ENCODE measurements around the gene NMRAL1. TPM values are rescaled to one million over a fixed set of nuclear protein-coding genes. Genes with fewer than 3 reads are reported as not detected.

Gene NMRAL1
- total and polyA plus RNA-seq, 10 of the 15 experiments (the other 5 are each of a cell fraction or from before 2014, with no cell fraction given) = 4.8 to 102 (median 62.5) TPM

DNA sequence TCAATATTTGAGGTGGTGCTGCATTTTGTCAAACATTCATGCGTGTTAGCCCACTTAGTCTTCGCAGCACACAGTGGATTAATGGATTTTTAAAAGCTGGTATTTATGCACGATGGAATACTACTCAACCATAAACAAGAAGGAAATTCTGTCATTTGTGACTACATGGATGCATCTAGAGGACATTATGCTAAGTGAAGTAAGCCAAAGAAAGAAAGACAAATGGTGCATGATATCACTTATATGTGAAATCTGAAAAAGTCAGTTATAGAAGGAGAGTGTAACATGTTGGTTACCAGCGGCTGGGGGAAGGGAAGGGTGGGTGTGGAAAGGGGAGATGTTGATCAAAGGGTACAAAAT, 24.8 kb upstream of the NMRAL1 start:
- TF ChIP-seq ATF2 (IDR thresholded peaks at IDR 0.05; ENCODE audit: low read length) (no peak), EP300 (IDR thresholded peaks at IDR 0.05; ENCODE audit: borderline replicate concordance in 1 of 2, control insufficient read depth in 1 of 2, low read depth in 2 of 2, low read length in 2 of 2) (no peak), EED (IDR thresholded peaks at IDR 0.05; ENCODE audit: low read depth) (no peak), E2F4 (IDR thresholded peaks at IDR 0.05; ENCODE audit: low read depth, low read length) (no peak), RAD21 (IDR thresholded peaks at IDR 0.05; ENCODE audit: insufficient read depth, low read depth, low read length) (no peak), MEF2A (IDR thresholded peaks at IDR 0.05; ENCODE audit: insufficient read depth, low read depth, low read length) (no peak), PML (IDR thresholded peaks at IDR 0.05; ENCODE audit: low read length) (no peak)
- TF ChIP-seq, protein P1, sequence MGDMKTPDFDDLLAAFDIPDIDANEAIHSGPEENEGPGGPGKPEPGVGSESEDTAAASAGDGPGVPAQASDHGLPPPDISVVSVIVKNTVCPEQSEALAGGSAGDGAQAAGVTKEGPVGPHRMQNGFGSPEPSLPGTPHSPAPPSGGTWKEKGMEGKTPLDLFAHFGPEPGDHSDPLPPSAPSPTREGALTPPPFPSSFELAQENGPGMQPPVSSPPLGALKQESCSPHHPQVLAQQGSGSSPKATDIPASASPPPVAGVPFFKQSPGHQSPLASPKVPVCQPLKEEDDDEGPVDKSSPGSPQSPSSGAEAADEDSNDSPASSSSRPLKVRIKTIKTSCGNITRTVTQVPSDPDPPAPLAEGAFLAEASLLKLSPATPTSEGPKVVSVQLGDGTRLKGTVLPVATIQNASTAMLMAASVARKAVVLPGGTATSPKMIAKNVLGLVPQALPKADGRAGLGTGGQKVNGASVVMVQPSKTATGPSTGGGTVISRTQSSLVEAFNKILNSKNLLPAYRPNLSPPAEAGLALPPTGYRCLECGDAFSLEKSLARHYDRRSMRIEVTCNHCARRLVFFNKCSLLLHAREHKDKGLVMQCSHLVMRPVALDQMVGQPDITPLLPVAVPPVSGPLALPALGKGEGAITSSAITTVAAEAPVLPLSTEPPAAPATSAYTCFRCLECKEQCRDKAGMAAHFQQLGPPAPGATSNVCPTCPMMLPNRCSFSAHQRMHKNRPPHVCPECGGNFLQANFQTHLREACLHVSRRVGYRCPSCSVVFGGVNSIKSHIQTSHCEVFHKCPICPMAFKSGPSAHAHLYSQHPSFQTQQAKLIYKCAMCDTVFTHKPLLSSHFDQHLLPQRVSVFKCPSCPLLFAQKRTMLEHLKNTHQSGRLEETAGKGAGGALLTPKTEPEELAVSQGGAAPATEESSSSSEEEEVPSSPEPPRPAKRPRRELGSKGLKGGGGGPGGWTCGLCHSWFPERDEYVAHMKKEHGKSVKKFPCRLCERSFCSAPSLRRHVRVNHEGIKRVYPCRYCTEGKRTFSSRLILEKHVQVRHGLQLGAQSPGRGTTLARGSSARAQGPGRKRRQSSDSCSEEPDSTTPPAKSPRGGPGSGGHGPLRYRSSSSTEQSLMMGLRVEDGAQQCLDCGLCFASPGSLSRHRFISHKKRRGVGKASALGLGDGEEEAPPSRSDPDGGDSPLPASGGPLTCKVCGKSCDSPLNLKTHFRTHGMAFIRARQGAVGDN (IDR thresholded peaks at IDR 0.05) = no peak
- TF ChIP-seq, protein P2, sequence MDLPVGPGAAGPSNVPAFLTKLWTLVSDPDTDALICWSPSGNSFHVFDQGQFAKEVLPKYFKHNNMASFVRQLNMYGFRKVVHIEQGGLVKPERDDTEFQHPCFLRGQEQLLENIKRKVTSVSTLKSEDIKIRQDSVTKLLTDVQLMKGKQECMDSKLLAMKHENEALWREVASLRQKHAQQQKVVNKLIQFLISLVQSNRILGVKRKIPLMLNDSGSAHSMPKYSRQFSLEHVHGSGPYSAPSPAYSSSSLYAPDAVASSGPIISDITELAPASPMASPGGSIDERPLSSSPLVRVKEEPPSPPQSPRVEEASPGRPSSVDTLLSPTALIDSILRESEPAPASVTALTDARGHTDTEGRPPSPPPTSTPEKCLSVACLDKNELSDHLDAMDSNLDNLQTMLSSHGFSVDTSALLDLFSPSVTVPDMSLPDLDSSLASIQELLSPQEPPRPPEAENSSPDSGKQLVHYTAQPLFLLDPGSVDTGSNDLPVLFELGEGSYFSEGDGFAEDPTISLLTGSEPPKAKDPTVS (IDR thresholded peaks at IDR 0.05; ENCODE audit: low read depth, low read length) = no peak
- no peak overlapping the region for H2AFZ ChIP-seq (ENCODE audit: control insufficient read depth, low read depth, low read length)
- no peaks in the 10 kb centered on the region for H3K9me3 ChIP-seq (replicated peaks; ENCODE audit: control insufficient read depth, insufficient read depth, low read length)
- in situ Hi-C loops (cut with MboI) = no loop called here
- WGBS (ENCODE audit: insufficient coverage, insufficient replicate concordance, low lambda C conversion rate, missing lambda C conversion rate) = 91% methylated on average over 4 of the region's 4 CpGs
- POLR2A ChIA-PET = interaction anchor here (0.5 to 1.0 kb wide), 2 partner anchors 11 to 20 kb away, joined by 4 to 5 read pairs; no protein-coding TSS in a partner anchor
- CTCF ChIA-PET = interaction anchor here (1.2 to 3.2 kb wide), 2 partner anchors 87 to 125 kb away, joined by 3 to 16 read pairs; partner anchors contain the start of gene MGRN1
- FAIRE-seq (no peak), DNase-seq (ENCODE audit: low read depth, low spot score) (no peak), ATAC-seq (no peak)
- RAD21 ChIA-PET (ENCODE audit: unreplicated experiment) = no interaction called here
- H3K79me2 ChIP-seq (ENCODE audit: control insufficient read depth, insufficient read depth, low read length) = peaks cover 2% of the 10 kb centered on the region
- intact Hi-C loops (cut with micrococcal nuclease; ENCODE audit: unreplicated experiment) = no loop called here
- H3K4me1 ChIP-seq (ENCODE audit: control insufficient read depth, insufficient read depth, low read length) = no peaks in the 10 kb centered on the region; the same call in 1 of the 2 replicates
- no TSS peak for BruUV-seq (replicated peaks)
- H3K9ac ChIP-seq (ENCODE audit: control insufficient read depth, insufficient read depth, low read length) = no peak overlapping the region
- H4K20me1 ChIP-seq (ENCODE audit: control insufficient read depth, insufficient read depth) = no peaks in the 10 kb centered on the region; the same call in 1 of the 2 replicates
- H3K4me3 ChIP-seq = no peak overlapping the region
- H3K27me3 ChIP-seq (replicated peaks in 1 of 2; ENCODE audit: control insufficient read depth in 2 of 2, insufficient read depth in 2 of 2, low read length in 1 of 2) = no peaks in the 10 kb centered on the region
- H3K4me2 ChIP-seq (ENCODE audit: control insufficient read depth, insufficient read depth) = no peak overlapping the region
- H3K27ac ChIP-seq (ENCODE audit: control insufficient read depth, insufficient read depth) = no peak overlapping the region
- H3K36me3 ChIP-seq (ENCODE audit: control insufficient read depth in 2 of 2, insufficient read depth in 2 of 2, low read length in 1 of 2) = no peaks in the 10 kb centered on the region; a peak in 2 of 4 replicates
- SMC1A ChIA-PET (ENCODE audit: uncharacterized antibody, unreplicated experiment) = interaction anchor here (3.7 kb wide), 1 partner anchor 9 kb away, joined by 12 read pairs; no protein-coding TSS in a partner anchor

Data from GM12878 (cell line).